ENCODE results near the gene DCAF5. TPM values are rescaled to one million over a fixed set of nuclear protein-coding genes. Genes with fewer than 3 reads are reported as not detected.

DCAF5 gene
- total RNA-seq, 1 donor from 2014 or later = 67.8 TPM

DNA sequence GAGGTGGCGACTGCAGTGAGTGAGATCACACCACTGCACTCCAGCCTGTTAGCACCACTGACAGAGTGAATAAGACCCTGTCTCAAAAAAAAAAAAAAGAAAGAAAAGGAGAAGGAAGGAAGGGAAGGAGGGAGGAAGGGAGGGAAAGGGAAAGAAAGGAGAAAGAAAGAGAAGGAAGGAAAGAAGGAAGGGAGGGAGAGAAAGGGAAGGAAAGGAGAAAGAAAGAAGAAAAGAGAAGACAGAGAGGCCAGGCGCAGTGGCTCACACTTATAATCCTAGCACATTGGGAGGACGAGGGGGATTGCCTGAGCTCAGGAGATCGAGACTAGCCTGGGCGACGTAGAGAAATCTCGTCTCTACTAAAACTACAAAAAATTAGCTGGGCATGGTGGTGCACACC is 13.2 kb downstream of the DCAF5 start:
- intact Hi-C loops (cut with DNase I) = loop anchor here (10.0 kb wide), 1 partner anchor 1325 kb away; the partner anchor contains the start of genes RAD51B and ZFYVE26
- TF ChIP-seq, protein P1, sequence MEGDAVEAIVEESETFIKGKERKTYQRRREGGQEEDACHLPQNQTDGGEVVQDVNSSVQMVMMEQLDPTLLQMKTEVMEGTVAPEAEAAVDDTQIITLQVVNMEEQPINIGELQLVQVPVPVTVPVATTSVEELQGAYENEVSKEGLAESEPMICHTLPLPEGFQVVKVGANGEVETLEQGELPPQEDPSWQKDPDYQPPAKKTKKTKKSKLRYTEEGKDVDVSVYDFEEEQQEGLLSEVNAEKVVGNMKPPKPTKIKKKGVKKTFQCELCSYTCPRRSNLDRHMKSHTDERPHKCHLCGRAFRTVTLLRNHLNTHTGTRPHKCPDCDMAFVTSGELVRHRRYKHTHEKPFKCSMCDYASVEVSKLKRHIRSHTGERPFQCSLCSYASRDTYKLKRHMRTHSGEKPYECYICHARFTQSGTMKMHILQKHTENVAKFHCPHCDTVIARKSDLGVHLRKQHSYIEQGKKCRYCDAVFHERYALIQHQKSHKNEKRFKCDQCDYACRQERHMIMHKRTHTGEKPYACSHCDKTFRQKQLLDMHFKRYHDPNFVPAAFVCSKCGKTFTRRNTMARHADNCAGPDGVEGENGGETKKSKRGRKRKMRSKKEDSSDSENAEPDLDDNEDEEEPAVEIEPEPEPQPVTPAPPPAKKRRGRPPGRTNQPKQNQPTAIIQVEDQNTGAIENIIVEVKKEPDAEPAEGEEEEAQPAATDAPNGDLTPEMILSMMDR (IDR thresholded peaks at IDR 0.05) = no peak
- no peaks in the 10 kb centered on the region for H3K9me3 ChIP-seq
- no peaks in the 10 kb centered on the region for H3K27me3 ChIP-seq
- no peaks in the 10 kb centered on the region for H3K36me3 ChIP-seq
- no peak overlapping the region for H3K4me3 ChIP-seq
- H3K4me1 ChIP-seq = peaks cover 0 to 18% of the 10 kb centered on the region in 2 donors
- DNase-seq (ENCODE audit: low spot score in 2 of 2) = no peak
- peak overlapping the region; percentile 53 to 58 for H3K27ac ChIP-seq

DNA sequence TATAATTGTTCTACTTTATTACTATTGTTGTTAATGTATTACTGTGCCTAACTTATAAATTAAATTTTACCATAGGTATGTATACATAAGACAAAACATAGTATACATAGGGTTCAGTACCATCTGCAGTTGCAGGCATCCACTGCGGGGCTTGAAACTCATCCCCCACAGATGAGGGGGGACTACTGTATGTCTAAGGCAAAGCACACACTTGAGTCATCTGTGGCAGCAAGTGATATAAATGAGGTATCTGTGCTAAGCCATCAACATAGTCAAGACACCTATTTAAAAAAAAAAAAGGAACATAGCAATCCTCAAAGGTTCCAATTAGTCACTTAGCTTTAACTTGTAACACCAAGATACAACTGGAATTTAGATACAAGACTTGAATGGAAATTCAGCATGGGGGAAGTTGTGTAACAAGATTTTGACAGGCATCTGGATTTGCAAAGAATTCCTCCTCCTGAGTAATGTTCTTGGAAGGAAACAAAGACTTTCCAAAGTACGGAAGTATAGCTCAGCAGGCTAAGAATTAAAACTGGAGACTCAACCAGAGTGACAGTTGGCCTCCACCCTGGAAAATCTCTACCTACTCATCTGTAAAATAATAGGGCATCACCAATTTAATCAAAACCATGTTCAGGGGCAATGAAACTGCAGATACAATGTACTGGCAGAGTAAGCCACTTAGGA is 14.9 kb downstream of the DCAF5 start:
- Histone ChIP-seq H3K4me1 (peaks cover 0 to 32% of the 10 kb centered on the region in 2 donors), H3K9me3 (no peaks in the 10 kb centered on the region), H3K36me3 (no peaks in the 10 kb centered on the region), H3K27me3 (no peaks in the 10 kb centered on the region), H3K27ac (peak overlapping the region; percentile 53 to 58), H3K4me3 (no peak overlapping the region)
- TF ChIP-seq, protein P1 (IDR thresholded peaks at IDR 0.05) = no peak
- intact Hi-C loops (cut with DNase I) = no loop called here
- no peak for DNase-seq (ENCODE audit: low spot score in 2 of 2)

DNA sequence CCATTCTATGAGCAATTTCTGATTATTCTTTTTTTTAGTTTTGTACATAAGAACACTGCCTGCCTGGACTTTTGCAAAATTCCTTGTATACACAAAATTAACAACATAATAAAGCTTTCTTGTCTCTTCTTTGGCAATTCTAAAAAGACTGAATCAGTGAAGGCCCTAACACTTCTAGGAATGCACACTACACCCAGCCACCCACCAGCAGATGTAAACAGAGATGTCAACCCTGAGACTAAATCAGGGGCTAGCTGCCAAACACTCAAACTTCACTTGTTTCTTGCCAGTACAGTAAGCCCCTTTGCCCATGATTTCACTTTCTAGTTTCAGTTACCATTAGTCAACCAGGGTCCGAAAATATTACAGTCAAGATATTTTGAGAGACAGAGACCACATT is 15.5 kb downstream of the DCAF5 start:
- TF ChIP-seq, protein P1 (IDR thresholded peaks at IDR 0.05) = no peak
- H3K27ac ChIP-seq = peak overlapping the region in 1 of 2 donors; percentile 34
- no peaks in the 10 kb centered on the region for H3K9me3 ChIP-seq
- no peak overlapping the region for H3K4me3 ChIP-seq
- intact Hi-C loops (cut with DNase I) = no loop called here
- peaks cover 0 to 38% of the 10 kb centered on the region in 2 donors for H3K4me1 ChIP-seq
- no peak for DNase-seq (ENCODE audit: low spot score in 2 of 2)
- no peaks in the 10 kb centered on the region for H3K27me3 ChIP-seq
- H3K36me3 ChIP-seq = no peaks in the 10 kb centered on the region

DNA sequence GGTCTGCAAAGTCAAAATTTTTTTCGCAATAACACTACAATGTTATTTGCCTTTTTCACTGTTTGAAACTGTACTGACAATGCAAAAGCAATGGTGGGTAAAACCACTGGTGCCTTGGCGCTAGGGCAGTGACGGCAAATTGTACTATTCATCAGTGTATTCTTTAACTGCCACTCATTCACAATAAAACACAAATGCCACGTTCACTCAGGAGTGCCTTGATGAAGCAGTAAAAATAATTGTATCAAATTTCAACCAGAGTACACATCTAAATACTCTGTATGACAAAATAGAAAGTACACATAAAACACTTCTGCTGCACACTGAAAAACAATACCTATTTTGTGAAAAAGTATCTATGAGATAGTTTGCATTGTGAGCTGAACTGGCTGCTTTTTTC is 17.8 kb downstream of the DCAF5 start:
- no peak overlapping the region for H3K4me3 ChIP-seq
- H3K36me3 ChIP-seq = no peaks in the 10 kb centered on the region
- TF ChIP-seq, protein P1 (IDR thresholded peaks at IDR 0.05) = no peak
- no peak for DNase-seq (ENCODE audit: low spot score in 2 of 2)
- no peaks in the 10 kb centered on the region for H3K27me3 ChIP-seq
- intact Hi-C loops (cut with DNase I) = no loop called here
- no peaks in the 10 kb centered on the region for H3K9me3 ChIP-seq
- H3K27ac ChIP-seq = no peak overlapping the region
- peaks cover 0 to 37% of the 10 kb centered on the region in 2 donors for H3K4me1 ChIP-seq

DNA sequence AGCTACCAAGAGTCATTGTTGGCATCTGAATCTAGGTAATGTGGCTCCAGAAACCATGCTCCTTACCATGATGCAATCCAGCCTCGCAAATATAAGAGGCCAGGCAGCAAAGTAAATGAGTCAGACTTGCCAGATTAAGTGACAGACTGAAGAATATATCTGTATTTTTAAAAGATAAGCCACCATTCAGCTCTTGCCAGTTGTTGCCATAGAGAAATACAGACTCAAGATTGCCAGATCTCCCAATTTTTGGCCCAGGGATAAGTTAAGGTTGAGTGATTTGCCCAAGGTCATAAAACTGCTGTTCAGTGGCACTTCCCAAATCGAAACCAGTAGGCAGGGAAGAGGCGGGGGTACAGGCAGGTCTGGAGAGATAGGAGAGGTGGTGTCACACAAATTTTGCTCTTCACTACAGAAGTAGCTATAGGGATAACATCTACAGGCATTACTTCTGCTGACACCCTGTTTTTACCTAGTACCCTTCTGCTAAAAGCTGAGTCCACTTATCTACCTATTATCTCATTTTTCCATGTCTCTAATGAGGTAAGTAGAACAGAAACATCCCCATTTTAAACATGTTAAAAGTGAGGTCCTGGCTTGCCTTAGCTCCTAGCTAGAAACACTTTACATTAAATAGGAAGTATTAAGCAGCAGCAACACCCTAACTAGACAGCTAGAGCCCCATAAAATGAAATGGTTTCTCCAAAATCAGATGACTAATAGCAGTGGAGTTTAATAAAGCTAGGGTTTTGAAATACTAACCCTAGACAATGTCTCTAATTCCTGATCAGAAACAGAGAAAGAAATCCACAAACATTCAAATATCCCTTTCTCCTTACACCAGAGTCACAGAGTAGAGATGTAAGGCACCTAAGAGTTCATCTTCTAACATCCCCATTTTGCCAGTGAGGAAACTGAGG is 19.5 kb downstream of the DCAF5 start:
- H3K36me3 ChIP-seq = no peaks in the 10 kb centered on the region
- H3K4me1 ChIP-seq = peaks cover 0 to 45% of the 10 kb centered on the region in 2 donors
- no peaks in the 10 kb centered on the region for H3K27me3 ChIP-seq
- H3K9me3 ChIP-seq = no peaks in the 10 kb centered on the region
- TF ChIP-seq, protein P1 (IDR thresholded peaks at IDR 0.05) = no peak
- no peak for DNase-seq (ENCODE audit: low spot score in 2 of 2)
- peak overlapping the region in 1 of 2 donors; percentile 19 for H3K27ac ChIP-seq
- intact Hi-C loops (cut with DNase I) = no loop called here
- H3K4me3 ChIP-seq = no peak overlapping the region
